Uterus (tissue), 4 donors: Measurements from ENCODE around the gene EPHB3. TPM values are rescaled to one million over a fixed set of nuclear protein-coding genes. Genes with fewer than 3 reads are reported as not detected.

Experiments
- DNase-seq, 2 donors: peaks; one replicate each; pipeline ENCODE4 v3.0.0-alpha.2; 2019 to 2020
- H3K27ac ChIP-seq, 2 donors: fragments of 200-600 bp; sonication (generic); 1 replicate in 1 of 2; 2 replicates in 1 of 2; pipeline ENCODE4 v1.5.1; 2016 to 2018
- H3K27me3 ChIP-seq, 2 donors: fragments of 200-600 bp; sonication (generic); one replicate each; pipeline ENCODE4 v1.5.1; 2018 to 2019; ENCODE audit warnings: control low read depth in 1 of 2
- H3K36me3 ChIP-seq, 2 donors: fragments of 200-600 bp; sonication (generic); one replicate each; pipeline ENCODE4 v1.5.1; 2019; ENCODE audit warnings: control low read depth in 1 of 2
- H3K4me1 ChIP-seq, 2 donors: fragments of 200-600 bp; sonication (generic); one replicate each; pipeline ENCODE4 v1.5.1; 2018 to 2019; ENCODE audit warnings: control low read depth in 1 of 2
- H3K4me3 ChIP-seq, 2 donors: fragments of 200-600 bp; sonication (generic); 1 replicate in 1 of 2; 2 replicates in 1 of 2; pipeline ENCODE4 v1.5.1; 2018 to 2019; ENCODE audit warnings: mild to moderate bottlenecking in 1 of 2
- H3K9me3 ChIP-seq, 2 donors: fragments of 200-600 bp; sonication (generic); one replicate each; pipeline ENCODE4 v1.5.1; 2019; ENCODE audit warnings: control low read depth in 1 of 2
- CTCF ChIP-seq, 4 experiments: fragments of 200-600 bp in 2 of 4; fragments of 450-650 bp in 2 of 4; sonication (generic) in 2 of 4; IDR thresholded peaks; one replicate each; pipeline ENCODE4 v1.5.1; 2016 to 2019; ENCODE audit warnings: antibody characterized with exemption in 4 of 4, mild to moderate bottlenecking in 2 of 4, moderate library complexity in 1 of 4
- POLR2A ChIP-seq, 2 donors: fragments of 450-650 bp; IDR thresholded peaks; one replicate each; pipeline ENCODE4 v1.6.1; 2016; ENCODE audit warnings: antibody characterized with exemption in 2 of 2, mild to moderate bottlenecking in 1 of 2, moderate library complexity in 1 of 2
- intact Hi-C: fragments of 100-400 bp; cut with DNase I; formaldehyde crosslinking; loops from one replicate; pipeline ENCODE4 v1.15.1; 2023; ENCODE audit warnings: low total_unique reads
- total RNA-seq, 4 donors: library from RNA; depleted of rRNA in 3 of 4; stranded (reverse); fragments of >200 nt in 3 of 4; gene quantifications; one replicate each; pipeline versions ENCODE4 v1.1.0 to v1.2.4, GENCODE V29; 2014 to 2023
- donor health status: DM: yes; HTN: yes; CAD: no.

The EPHB3 gene
- total RNA-seq, 4 donors from 2014 or later, result 2.0 to 70.2 (median 19.7) TPM

GRCh38 chr3:184543843-184544512 lies 17.6 kb upstream of the EPHB3 start:
- DNase-seq, result peak; percentile 70 to 82
- intact Hi-C loops, result loop anchor here (10.0 kb wide), 1 partner anchor 169 kb away; the partner anchor contains the start of gene THPO
- no peaks in the 10 kb centered on the region for H3K9me3 ChIP-seq
- peak; percentile 89 to 95 (median 90) for TF ChIP-seq CTCF (IDR thresholded peaks at IDR 0.05)
- TF ChIP-seq POLR2A (IDR thresholded peaks at IDR 0.05), result no peak
- no peaks in the 10 kb centered on the region for H3K36me3 ChIP-seq
- H3K27me3 ChIP-seq, result no peaks in the 10 kb centered on the region
- peaks cover 0 to 3% of the 10 kb centered on the region in 2 donors for H3K4me1 ChIP-seq
- H3K4me3 ChIP-seq, result no peak overlapping the region
- no peak overlapping the region for H3K27ac ChIP-seq

DNA sequence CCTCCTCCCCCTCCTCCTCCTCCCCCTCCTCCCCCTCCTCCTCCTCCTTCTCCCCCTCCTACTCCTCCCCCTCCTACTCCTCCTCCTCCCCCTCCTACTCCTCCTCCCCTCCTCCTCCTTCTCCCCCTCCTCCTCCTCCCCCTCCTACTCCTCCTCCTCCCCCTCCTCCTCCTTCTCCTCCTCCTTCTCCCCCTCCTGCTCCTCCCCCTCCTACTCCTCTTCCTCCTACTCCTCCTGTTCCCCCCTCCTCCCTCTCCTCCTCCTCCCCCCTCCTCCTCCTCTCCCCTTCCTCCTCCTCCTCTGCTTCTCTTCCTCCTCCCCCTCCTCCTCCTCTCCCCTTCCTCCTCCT lies 17.1 kb upstream of the EPHB3 start:
- no peak overlapping the region for H3K27ac ChIP-seq
- peaks cover 0 to 3% of the 10 kb centered on the region in 2 donors for H3K4me1 ChIP-seq
- intact Hi-C loops, result loop anchor here (10.0 kb wide), 1 partner anchor 170 kb away; the partner anchor contains the start of gene THPO
- H3K9me3 ChIP-seq, result no peaks in the 10 kb centered on the region
- no peak for DNase-seq
- H3K4me3 ChIP-seq, result no peak overlapping the region
- no peaks in the 10 kb centered on the region for H3K36me3 ChIP-seq
- TF ChIP-seq POLR2A (IDR thresholded peaks at IDR 0.05) (no peak), CTCF (IDR thresholded peaks at IDR 0.05) (no peak)
- H3K27me3 ChIP-seq, result no peaks in the 10 kb centered on the region

- no peaks in the 10 kb centered on the region for H3K9me3 ChIP-seq
- no peak overlapping the region for H3K27ac ChIP-seq
- intact Hi-C loops, result loop anchor here (10.0 kb wide), 1 partner anchor 171 kb away; the partner anchor contains the start of gene THPO
- H3K4me1 ChIP-seq, result peaks cover 0 to 3% of the 10 kb centered on the region in 2 donors
- no peak for DNase-seq
- no peak overlapping the region for H3K4me3 ChIP-seq
- no peak for TF ChIP-seq CTCF (IDR thresholded peaks at IDR 0.05)
- TF ChIP-seq POLR2A (IDR thresholded peaks at IDR 0.05), result no peak
- H3K36me3 ChIP-seq, result no peaks in the 10 kb centered on the region
- H3K27me3 ChIP-seq, result no peaks in the 10 kb centered on the region
Measured at GRCh38 chr3:184545769-184546168, 15.8 kb upstream of the EPHB3 start.

GRCh38 chr3:184546252-184546651 lies 15.3 kb upstream of the EPHB3 start:
- intact Hi-C loops, result loop anchor here (10.0 kb wide), 1 partner anchor 171 kb away; the partner anchor contains the start of gene THPO
- TF ChIP-seq POLR2A (IDR thresholded peaks at IDR 0.05) (no peak), CTCF (IDR thresholded peaks at IDR 0.05) (no peak)
- DNase-seq, result no peak

DNA sequence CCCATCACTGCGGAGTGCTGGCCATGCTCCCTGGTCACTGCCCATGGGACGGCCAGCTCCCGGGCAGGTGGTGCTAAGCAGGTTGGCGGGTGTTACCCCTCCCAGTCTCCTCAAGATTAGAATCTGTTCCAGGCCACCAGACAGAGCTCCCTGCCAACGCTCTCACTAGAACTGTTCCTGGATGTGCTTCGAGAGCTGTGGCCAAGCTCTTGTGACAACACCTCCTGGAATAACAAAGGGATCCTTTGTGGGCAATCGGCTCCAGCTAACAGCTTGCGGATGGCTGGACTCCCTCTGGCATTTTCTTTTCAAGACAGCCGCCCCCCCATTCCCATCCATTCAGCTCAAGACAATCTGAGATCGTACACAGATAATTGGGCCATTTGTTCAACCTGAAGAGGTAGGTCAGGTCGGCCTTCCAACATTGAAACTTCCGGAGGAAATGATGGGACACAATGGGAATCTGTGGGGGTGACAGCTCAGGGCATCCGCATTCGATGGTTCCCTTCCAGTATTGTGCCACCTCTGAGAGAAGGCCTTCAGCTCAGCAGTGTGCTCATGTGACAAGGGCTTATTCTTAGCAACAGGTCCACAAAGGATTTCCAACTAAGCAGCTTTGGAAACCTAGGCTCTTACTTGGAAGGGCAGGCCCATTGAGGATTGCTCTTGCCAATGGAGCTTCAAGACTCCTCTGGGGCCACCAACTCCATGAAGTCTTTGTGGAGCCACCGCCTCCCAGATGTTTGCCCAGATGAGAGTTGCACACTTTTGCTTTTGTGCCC lies 11.6 kb upstream of the EPHB3 start:
- intact Hi-C loops, result loop anchor here (10.0 kb wide), 1 partner anchor 175 kb away; the partner anchor contains the start of gene THPO

More at GRCh38 chr3:184546252-184546651, 15.3 kb upstream of the EPHB3 start:
- no peaks in the 10 kb centered on the region for H3K36me3 ChIP-seq
- no peaks in the 10 kb centered on the region for H3K27me3 ChIP-seq
- H3K4me3 ChIP-seq, result no peak overlapping the region
- H3K27ac ChIP-seq, result no peak overlapping the region
- H3K9me3 ChIP-seq, result no peaks in the 10 kb centered on the region
- H3K4me1 ChIP-seq, result peaks cover 0 to 3% of the 10 kb centered on the region in 2 donors

More for the DNA sequence above, 11.6 kb upstream of the EPHB3 start:
- H3K27me3 ChIP-seq, result no peaks in the 10 kb centered on the region
- no peak for DNase-seq
- H3K4me1 ChIP-seq, result no peaks in the 10 kb centered on the region
- H3K27ac ChIP-seq, result no peak overlapping the region
- H3K4me3 ChIP-seq, result no peak overlapping the region
- H3K36me3 ChIP-seq, result no peaks in the 10 kb centered on the region
- no peak for TF ChIP-seq CTCF (IDR thresholded peaks at IDR 0.05)
- TF ChIP-seq POLR2A (IDR thresholded peaks at IDR 0.05), result no peak
- H3K9me3 ChIP-seq, result no peaks in the 10 kb centered on the region
